Dedifferentiated amniotic fluid mesenchymal stem cell (primary cell): Measurements from ENCODE around the gene DDRGK1.
A peak's percentile ranks its signal among the peaks of the same experiment; 100 is the strongest.
"Not testable (repeated sequence)": the region's sequence is repeated elsewhere in the genome, so short reads cannot be mapped to it uniquely, and the experiment has no call there.

Experiments used
- DNase-seq: peaks from one replicate; pipeline ENCODE4 v3.0.0-alpha.2; 2016; ENCODE audit errors: extremely low spot score

The DDRGK1 gene

GRCh38 chr20:3183896-3184612 is 20.4 kb downstream of the DDRGK1 start:
- no peak for DNase-seq

- DNase-seq = not testable (repeated sequence)
Observed at GRCh38 chr20:3182429-3182828, 22.1 kb downstream of the DDRGK1 start.

GRCh38 chr20:3181270-3181669 is 23.2 kb downstream of the DDRGK1 start:
- no peak for DNase-seq

GRCh38 chr20:3180319-3180718 is 24.2 kb downstream of the DDRGK1 start:
- DNase-seq = no peak

GRCh38 chr20:3177746-3178485 is 26.6 kb downstream of the DDRGK1 start:
- no peak for DNase-seq

- DNase-seq = no peak
Observed at GRCh38 chr20:3175270-3175669, 29.2 kb downstream of the DDRGK1 start.

GRCh38 chr20:3174442-3175261 is 29.8 kb downstream of the DDRGK1 start:
- DNase-seq = no peak

- DNase-seq = peak; percentile 59
Observed at GRCh38 chr20:3173610-3174441, 30.7 kb downstream of the DDRGK1 start.

- DNase-seq = no peak
Observed at GRCh38 chr20:3172933-3173609, 31.4 kb downstream of the DDRGK1 start, which contains the start of gene LZTS3. LZTS3 (minus strand) TSS chr20:3173549; CDS start chr20:3167163, 6,386 bp downstream.

- DNase-seq = no peak
Observed at GRCh38 chr20:3172126-3172932, 32.2 kb downstream of the DDRGK1 start.

GRCh38 chr20:3171391-3172125 is 32.9 kb downstream of the DDRGK1 start:
- no peak for DNase-seq

GRCh38 chr20:3168829-3169590 is 35.5 kb downstream of the DDRGK1 start:
- DNase-seq = no peak

GRCh38 chr20:3168079-3168828 is 36.2 kb downstream of the DDRGK1 start:
- no peak for DNase-seq

- DNase-seq = no peak
Observed at GRCh38 chr20:3167738-3168078, 36.8 kb downstream of the DDRGK1 start.

GRCh38 chr20:3166913-3167342 is 37.6 kb downstream of the DDRGK1 start:
- DNase-seq = no peak

- DNase-seq = no peak
Observed at GRCh38 chr20:3166338-3166912, 38.1 kb downstream of the DDRGK1 start.
